Renal pelvis (tissue), 4 donors: ENCODE data around the gene SPON1. TPM values are rescaled to one million over a fixed set of nuclear protein-coding genes. Genes with fewer than 3 reads are reported as not detected.

Experiments used
- DNase-seq: peaks from one replicate; pipeline ENCODE4 v3.0.0-alpha.2; 2013
- polyA plus RNA-seq, 3 donors: library from polyadenylated mRNA; unstranded; fragments of 120-200 nt; gene quantifications; one replicate each; pipeline ENCODE4 v1.2.1, GENCODE V29; 2013; ENCODE audit not compliant: insufficient read length in 3 of 3

The SPON1 gene
- polyA plus RNA-seq, 3 donors: 57.4 to 71.8 (median 68.0) TPM

DNA sequence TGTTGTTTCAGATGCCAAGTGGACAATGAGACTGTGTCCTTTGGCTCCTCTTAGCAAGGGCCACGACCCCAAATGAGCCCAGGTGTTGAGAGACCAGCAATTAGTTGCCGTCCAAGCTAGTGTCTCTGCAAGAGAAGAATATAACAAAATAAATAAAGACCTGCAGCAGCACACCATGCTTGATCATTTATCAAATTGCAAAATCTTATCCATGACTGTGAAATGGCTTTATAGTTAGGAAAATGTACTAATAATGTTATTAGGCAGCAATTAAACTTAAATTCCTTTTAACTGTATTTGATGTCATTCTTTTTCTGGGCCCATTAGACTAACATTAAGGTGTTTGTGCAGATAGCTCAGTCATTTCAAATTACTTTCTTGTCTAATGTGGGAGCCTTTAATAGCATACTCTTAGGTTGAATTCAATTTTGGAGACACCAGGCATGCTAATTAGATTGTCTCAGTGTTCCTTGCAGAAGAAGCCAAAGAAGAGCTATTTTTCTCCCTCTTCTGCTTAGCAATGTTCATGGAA lies 220.4 kb downstream of the SPON1 start:
- no peak for DNase-seq

DNA sequence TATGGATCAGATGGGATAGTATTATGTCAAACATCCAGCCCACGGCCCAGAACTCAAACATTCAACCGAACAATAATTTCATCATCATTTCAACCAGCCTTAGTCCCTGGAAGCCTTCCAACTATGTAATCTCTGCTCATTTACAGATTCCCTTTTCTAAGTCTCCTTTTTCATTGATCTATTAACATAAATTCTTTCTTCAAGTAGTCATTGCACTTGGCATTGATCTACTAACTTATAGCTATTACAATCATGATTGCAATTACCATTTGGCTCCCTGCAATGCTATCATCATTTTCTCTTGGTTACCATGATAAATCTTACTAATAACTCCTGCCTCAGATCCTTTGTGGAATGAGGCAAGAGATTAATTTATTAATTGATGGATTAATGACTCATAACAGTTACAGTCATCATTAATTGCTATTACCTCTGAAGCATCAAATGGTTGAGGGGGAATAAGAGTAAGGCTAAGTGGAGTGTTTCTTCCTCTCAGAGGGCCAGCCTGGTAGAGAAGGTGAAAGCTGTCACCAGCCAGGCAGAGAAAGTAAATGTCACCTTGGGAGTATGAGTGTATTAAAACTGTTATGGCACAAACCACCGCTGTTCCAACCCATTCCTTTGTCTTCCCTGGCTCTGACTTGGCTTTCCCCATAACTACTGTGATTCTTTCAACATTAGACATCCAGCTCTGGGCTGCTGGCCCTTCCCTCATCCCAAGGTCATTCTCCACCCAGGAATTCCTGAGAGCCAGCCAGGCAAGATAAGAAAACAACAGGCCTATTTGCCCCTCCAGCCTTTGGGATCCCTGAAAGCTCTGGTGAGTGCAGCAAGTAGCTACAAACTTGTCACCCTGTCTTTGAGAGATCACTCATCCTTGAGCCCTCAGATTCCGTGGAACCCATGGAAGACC lies 221.8 kb downstream of the SPON1 start:
- no peak for DNase-seq

DNA sequence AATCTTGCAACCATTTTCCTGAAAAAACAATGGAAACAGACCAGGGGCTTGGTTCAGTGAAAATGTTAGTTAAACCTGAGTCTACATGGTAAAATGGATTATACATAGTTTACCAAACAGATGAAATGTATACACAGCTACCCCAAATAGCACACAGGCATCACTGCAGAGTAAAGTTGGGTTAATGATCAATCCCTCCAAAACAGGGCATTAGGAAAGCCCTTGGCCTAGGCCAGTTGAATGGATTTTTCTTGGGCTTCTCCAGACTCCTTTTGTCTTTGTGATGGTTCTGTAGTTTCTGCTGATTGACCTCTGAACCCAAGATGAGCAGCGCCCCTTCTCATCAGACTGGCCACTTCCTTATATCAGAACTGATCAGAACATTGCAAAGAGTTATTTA lies 222.9 kb downstream of the SPON1 start:
- DNase-seq: no peak

DNA sequence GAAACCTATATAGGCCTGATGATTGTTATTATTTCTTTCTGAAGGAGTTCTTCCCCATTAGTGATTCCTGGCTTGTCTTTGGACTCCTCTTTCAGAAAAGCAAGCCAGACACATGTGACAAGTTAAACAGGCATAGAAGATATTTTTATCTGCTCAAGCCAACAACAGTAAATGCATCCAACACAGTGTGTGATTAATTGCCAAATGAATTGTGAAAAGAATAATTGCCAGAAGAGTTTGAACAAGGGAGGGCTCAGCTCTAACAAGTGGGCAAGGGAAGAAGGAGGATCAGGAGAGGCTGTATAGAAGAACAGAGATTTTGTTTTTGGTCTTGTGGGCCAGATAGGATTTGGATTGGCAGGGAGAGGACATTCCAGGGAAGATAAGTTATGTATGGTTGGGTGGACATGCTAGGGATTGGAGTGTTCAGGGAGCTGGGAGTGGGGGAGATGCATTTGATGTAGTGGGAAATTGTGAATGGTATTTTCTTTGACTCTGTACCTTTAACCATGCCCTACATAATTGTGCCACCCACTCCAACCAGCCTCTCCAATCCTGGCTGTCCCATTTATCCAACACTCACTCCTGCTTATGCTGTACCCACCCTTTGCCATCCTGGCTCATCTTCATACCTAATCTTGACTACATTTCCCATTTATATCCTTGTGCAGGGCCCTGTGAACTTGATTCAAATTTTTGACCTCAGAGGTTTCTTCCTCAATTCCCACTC lies 223.7 kb downstream of the SPON1 start:
- no peak for DNase-seq

DNA sequence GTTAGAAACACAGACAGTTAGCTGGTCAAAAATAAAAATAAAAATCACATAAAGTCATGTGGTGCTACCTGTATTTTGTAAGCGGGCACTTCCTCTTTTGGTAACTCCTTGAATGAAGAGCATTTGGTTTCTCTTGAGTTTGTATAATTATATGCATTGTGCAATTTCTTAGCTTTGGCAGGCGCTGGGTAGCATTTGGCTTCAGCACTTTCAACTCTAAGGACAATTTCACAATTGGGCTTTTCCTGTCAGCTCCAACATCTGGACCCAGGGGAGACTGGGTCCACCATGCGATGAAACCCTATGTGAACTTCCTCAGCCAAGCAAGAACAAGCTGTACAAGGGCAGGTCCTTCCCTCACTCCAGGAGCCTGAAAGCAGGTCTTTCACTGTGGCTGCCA lies 227.4 kb downstream of the SPON1 start:
- DNase-seq: no peak

DNA sequence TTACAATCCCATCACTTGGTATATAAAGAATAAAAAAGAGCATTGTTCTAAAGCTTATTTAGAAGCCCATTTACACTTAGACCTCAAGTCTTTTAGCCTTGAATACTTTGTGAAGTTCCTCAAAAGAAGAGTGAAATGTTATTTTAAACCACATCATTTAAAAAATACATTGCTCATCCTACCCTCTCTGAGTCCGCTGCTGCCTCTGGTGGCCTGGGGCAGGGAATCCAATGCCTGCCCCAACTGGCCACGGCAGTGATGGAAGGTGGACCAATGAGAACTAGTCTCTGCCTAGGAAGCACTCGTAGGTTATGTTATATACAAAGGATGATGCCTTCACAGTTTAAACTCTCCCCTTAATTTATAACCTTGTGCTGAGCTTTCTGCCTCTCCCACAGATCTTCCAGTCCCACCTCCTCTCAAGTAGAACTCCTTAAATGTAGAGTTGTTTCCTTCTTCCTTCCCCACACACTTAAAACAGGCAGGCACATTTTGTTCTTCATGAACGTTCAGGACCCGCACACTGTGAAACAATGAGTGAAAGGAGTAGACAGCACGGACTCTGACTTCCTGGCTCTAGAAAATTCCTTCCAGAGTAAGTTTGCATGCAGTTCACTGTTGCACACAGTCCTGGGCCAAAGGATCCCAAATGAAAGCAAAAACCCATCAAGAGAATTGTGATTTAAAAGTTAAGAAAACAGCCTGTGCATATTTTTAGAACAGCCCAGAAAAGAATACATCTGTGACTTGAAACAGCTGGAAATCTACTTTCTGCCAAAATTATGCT lies 228.7 kb downstream of the SPON1 start:
- peak; percentile 44 for DNase-seq

DNA sequence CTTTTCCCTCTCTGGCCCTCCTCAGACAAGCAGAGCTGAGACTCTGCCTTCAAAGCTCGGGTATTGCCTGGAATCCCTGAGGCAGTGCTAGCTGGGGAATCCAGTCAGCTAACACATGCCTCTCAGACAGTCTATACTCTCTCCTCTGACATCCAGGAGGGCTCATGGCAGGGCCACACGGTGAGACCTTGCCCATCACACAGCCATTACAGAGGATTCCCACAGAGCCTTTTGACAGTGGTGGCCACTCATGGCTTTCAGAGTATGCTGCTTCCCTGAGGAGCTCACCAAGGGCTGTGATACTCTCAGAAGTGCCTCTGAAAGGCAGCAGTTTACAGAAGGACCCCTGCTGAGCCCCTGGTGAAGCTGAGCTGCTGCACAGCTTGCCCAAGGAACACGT lies 231.1 kb downstream of the SPON1 start:
- no peak for DNase-seq

DNA sequence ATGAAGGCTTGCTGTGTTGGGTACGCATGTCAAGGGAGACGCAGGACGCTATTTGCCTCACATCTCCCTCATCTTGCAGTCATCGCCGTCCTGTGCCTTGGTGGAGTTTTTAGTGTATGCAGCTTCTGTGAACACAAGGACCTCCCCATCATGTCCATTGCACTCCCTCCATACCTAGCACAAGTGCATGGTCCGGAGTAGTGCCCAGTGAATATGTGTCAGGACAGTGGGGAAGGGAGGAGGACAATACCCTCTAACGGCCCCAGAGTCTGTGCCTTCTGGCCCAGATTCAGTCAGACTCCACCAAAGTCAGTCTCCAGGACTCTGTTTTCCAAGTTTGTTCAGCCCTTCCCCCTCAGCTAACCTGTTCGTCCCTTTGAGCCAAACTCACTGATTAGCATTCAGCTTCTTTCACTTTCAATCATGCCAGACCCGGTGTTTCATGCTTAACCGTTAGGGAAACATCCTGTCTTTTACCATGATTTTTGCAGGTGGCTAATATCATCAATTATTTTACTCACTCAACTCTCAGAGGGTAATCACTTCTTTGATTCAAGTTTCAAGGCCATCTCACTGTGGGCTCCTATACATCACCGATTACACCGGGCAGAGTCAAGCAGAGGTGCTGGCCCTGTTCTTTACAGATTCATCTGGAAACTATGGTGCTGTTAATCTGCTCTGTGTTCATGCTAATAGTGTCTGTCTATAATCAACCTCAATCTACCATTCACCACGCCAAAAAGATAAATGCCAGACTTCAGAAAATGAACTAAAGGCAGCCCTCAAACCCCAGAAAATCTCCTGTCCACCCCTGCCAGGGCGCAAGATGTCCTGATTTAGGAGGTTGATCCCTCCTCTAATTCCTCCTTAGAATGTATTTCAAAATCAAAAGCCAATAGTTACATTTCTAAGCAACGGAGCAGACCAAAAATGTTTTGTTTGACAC lies 240.0 kb downstream of the SPON1 start:
- no peak for DNase-seq

DNA sequence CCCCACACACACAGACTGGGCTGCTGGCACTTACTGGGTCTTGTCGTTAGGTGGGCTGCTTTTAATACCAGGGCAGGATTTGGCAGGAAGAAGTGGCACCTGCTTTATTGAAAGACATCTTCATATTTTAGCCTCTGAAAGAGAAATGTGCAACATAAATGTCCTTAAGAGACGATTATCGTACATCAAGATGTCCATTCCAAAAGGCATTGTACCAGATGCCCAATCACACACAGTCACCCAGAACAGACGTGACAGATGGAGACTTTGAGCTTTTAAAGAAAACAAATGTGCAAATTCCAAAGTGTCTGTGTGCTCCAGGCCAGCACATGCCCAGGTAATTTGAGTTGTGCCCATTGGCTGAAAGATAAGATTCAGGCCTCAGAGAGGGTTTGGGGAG lies 240.8 kb downstream of the SPON1 start:
- no peak for DNase-seq

DNA sequence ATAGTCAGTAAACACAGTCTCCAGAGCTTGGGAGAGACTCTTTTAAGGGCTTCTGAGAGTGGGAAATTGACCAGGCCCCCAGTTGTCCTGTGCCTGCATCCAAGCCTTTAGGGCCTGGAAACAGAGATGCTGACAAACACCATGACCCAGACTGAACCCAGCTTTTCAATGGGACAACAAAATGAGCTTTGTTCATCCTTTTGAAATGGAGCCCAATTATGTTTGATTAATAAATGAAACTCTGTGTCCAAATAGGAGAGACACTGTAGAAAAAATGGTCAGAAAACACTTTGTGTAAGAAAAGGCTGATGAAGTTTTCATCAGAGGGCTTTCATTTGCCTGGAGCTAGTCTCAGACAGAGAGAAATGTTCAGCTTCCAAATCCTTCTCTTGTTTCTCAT lies 250.5 kb downstream of the SPON1 start:
- DNase-seq: no peak

DNA sequence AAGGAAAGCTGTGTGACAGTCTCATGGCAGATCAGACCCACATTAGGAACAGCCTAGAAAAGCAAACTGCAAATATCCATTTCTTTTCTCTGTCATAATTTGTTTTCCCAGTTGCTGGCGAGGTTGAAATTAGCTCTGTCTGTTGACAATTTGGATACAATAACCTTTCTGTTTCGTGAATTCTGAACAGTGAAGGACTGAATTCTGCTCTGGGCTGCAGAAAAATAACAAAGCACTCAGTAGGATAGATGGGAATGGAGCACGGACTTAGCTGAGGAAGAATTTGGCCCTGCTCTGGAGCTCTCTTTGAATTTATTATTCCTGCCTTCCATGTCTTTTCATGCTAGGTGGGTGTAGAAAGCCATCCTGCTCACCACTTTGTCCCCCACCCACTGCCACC lies 256.2 kb downstream of the SPON1 start:
- no peak for DNase-seq

DNA sequence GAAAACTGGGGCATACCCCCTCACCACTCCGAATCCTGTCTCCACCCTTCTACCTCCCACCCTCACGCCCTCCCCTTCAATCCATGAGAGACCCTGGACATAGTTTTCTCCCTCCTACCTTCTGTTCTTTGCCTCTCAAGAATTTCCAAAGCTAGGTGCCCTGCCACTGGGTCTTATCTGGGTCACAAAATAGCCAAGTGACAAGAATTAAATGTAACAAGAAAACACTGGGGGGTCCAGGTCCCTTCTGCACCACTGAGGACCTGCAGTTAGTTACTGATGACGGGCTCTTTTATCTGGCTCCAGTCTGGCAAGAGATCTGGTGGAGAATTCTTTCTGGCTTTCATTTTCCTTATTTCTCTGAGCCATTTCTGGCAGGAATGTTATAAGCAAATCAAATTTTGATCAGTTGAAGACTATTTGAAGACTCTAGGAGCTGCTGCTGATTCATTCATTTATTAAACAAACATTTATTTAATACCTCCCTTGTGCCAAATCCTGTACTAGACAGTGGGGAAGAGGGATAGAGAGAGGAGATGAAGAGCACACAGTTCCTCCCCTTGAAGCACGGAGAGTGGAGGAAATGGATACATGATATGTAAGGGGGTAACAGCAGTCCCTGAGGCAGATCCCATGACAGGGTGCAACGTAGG lies 261.2 kb downstream of the SPON1 start:
- no peak for DNase-seq

DNA sequence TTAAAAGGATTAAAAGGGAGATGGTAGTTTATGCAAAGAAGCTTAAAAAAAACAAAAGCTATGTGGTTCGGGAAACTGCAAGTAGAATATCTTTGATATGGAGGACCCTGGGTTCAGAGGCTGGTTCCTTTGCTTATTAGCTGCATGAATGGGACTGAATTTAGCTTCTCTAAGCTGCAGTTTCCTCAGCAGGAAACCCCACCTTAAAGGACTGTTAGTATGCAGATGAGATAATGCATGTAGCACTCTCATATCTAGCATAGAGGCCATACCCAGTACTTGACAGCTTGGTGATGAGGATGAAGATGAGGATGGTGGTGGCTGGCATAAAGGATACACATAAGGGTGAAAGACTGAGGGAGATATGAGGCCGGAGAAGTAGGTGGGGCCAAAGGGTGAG lies 261.9 kb downstream of the SPON1 start:
- DNase-seq: no peak

DNA sequence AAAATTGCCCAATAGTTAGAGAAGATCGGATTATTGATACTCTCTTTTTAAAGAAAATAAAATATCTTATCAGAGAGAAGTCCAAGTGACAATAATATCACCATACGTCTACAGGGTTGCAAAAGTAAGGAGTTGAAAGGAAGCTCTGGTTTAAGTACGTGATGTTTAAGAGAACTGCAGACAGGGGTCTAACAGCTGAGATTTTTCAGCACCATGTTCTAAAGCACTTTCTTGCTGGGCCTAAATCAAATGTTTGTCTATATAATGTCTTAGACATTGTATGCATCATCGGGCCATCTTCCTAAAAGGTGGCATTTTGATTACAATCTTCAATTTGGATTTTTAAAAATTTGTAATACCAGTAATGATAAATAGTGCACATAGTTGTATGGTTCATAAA lies 263.1 kb downstream of the SPON1 start:
- no peak for DNase-seq

DNA sequence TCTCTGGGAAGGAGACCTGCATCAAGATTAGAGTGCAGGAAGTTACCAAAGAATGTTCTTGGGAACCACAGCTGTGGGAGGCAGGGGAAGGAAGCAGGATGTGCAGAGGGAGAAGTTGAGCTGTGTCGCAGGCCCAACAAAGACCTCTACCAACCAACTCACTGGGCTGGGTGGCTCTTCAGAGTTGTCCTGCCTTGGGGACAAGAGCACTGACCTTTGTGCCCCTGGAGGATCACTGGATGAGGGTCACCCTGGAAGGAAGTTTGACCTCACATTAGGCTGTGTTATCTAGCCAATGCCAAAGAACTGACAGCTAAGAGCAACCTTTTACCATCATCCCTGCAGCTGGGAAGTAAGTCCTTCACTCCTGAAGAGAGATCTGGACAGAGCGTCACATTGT lies 265.8 kb downstream of the SPON1 start:
- no peak for DNase-seq

DNA sequence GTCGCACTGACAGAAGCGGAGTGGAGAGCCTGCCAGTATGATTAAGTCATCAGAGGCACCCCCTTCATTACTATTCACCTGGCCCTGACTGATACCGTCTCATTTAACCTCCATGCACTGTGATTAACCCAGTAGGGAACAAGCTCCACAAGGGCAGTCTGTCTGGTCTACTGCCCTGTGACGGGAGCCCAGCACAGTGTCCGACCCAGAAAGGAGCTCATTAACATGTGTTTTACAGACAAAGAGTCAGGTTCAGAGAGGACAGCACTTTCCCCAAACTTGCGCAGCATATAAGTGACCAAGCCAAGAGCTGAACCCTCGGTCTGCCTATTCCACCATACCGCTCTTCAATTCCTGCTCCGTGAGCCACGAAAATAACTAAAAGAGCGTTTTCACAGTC lies 266.9 kb downstream of the SPON1 start:
- no peak for DNase-seq

DNA sequence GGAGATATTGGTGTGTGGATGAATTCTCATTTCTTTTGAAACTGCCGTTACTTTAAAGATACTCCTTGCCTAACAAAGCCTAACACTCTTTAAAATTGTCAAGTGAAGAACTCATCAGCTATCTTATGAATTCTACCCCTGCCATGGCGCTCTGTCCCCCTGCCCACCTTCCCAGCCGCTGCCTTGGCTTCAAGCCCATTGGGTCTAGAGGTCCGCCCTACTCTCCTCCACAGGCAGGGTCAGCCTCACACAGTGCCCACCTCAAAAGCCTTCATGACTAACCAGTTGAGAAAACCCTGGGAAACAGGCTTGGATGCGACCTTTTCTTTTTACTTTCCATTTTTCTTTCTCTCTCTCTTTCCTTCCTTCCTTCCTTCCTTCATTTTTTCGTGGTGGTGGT lies 267.9 kb downstream of the SPON1 start:
- DNase-seq: no peak

DNA sequence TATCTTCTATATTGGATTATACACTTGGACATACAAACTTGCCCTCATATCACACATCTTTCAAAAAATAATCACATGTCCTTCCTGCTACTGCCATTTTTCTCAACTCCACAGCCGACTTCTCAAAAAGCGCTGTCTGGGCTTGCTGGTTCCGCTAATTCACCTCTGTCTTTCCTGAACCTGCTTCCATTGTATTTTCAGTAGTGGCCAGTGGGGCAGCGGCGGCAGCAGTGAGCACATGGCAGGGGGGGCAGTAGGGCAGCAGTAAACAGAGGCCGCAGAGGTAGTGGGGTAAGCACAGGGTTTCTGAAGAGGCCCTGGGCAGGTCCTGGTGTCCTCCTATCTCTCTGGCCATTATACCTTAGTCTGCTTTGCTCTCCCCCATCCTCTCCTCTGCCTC lies 270.1 kb downstream of the SPON1 start:
- DNase-seq: no peak

DNA sequence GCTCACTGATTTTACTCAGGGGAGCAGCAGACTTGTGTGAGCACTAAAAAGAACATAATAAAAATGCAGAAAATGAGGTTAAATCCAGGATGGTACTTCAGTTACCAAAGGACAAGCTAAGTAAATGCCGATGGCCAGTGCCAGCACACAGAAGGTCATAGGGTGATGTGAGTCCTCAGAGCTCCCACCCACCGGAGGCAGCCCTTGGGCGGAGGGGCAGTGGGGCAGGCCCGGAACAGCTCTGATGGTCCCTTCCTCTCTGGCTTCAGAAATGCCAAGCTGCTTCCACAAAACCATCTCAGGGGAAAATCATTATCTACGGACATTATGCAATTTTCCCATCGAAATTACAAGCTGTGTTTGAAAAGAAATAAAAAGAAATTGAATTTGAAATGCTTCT lies 271.9 kb downstream of the SPON1 start:
- DNase-seq: no peak

DNA sequence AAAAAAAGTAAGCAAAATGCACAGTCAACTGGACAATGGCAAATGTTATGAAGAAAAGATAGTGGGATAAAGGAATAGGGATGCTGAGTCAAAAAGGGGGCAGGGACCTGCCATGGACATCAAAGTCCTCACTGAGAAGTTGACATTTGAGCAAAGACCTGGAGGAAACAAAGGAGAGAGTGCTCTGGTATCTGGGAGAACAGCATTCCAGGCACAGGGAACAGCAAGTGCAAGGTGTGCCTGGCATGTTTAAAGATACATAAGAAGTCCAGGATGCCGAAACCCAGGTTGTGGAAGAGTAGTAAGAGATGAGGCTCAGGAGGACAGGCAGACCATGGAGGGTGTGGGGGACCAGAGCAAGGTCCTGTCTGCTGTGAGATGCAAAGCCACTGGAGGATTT lies 273.2 kb downstream of the SPON1 start:
- DNase-seq: no peak
